Heart left ventricle (tissue), 13 donors: ENCODE measurements around the gene NFKB2.

Experiments
- CTCF ChIP-seq, 12 donors: fragments of 200-600 bp; sonication (generic) in 4 of 12; IDR thresholded peaks; one replicate each; pipeline versions ENCODE4 v1.5.0 to v1.8.0; 2018 to 2022; ENCODE audit warnings: antibody characterized with exemption in 12 of 12, mild to moderate bottlenecking in 5 of 12
- POLR2A ChIP-seq, 2 donors: fragments of 450-650 bp; IDR thresholded peaks; one replicate each; pipeline ENCODE4 v1.6.1; 2017; ENCODE audit warnings: antibody characterized with exemption in 2 of 2, mild to moderate bottlenecking in 2 of 2, moderate library complexity in 2 of 2
- donor health status: ischemic (EF 13 %, LVEDD 7.1; RV severe dilation, severe dysfunction).
- donor health status: DM: no; HTN: yes; CAD: no.
- donor health status: DM: no; HTN: no; CAD: no.
- donor health status: ischemic (EF 25% LVEDD 6.9; RV normal size, moderate dysfunction).
- donor health status: ischemic (EF 25% LVEDD 5.7; RV mildly dilated, moderate dysfunction).
- donor health status: ischemic (EF 35%, LVEDD 5.7; RV mildly dilated, moderate dysfunction).
- donor health status: nonischemic (EF 11% LVEDD 7.7; RV severe dilation, severe dysfunction).
- donor health status: DM: yes; HTN: yes; CAD: no.
- donor health status: PGD.
- donor health status: ischemic (EF 29% LVEDD 5.4; RV normal size, mild dysfunction).
- donor health status: nonischemic (EF 23%, LVEDD 6.1; RV moderate dilation, normal function).

- TF ChIP-seq CTCF (IDR thresholded peaks at IDR 0.05) (no peak), POLR2A (IDR thresholded peaks at IDR 0.05) (no peak)
These were observed 10.7 kb upstream of the NFKB2 start for GRCh38 chr10:102384606-102385429.
